Immature natural killer cell (primary cell): ENCODE data around the gene TMEM187. TPM values are rescaled to one million over a fixed set of nuclear protein-coding genes. Genes with fewer than 3 reads are reported as not detected.

Experiments
- DNase-seq, 3 donors: peaks; one replicate each; pipeline ENCODE4 v3.0.0; 2022; ENCODE audit warnings: mixed read lengths in 1 of 3
- H3K27ac Mint-ChIP-seq, 6 donors: one replicate each; pipeline ENCODE4 v1.8.0; 2020; ENCODE audit warnings: mixed read lengths in 6 of 6, mild to moderate bottlenecking in 5 of 6, inconsistent platforms in 4 of 6, moderate library complexity in 3 of 6
- H3K27me3 Mint-ChIP-seq, 3 donors: one replicate each; pipeline ENCODE4 v1.8.0; 2020 to 2021; ENCODE audit warnings: low read depth in 3 of 3, mild to moderate bottlenecking in 3 of 3, mixed read lengths in 3 of 3, moderate library complexity in 3 of 3, inconsistent platforms in 1 of 3
- H3K36me3 Mint-ChIP-seq, 3 donors: one replicate each; pipeline ENCODE4 v1.8.0; 2020; ENCODE audit warnings: mixed read lengths in 3 of 3, inconsistent platforms in 2 of 3, mild to moderate bottlenecking in 2 of 3
- H3K4me1 Mint-ChIP-seq, 2 donors: one replicate each; pipeline ENCODE4 v1.8.0; 2020; ENCODE audit warnings: inconsistent platforms in 2 of 2, mild to moderate bottlenecking in 2 of 2, mixed read lengths in 2 of 2, moderate library complexity in 1 of 2
- H3K4me3 Mint-ChIP-seq, 5 donors: one replicate each; pipeline ENCODE4 v1.8.0; 2020; ENCODE audit warnings: mild to moderate bottlenecking in 5 of 5, mixed read lengths in 5 of 5, inconsistent platforms in 3 of 5, moderate library complexity in 3 of 5
- H3K9me3 Mint-ChIP-seq, 6 donors: one replicate each; pipeline ENCODE4 v1.8.0; 2020; ENCODE audit warnings: mild to moderate bottlenecking in 6 of 6, mixed read lengths in 6 of 6, inconsistent platforms in 4 of 6, moderate library complexity in 3 of 6
- polyA plus RNA-seq, 3 donors: library from polyadenylated mRNA; unstranded; fragments of 300-500 nt; fragmentation: Illumina TruSeq; gene quantifications; one replicate each; pipeline ENCODE4 v1.2.3, GENCODE V29; 2021

Gene TMEM187
- polyA plus RNA-seq, 3 donors from 2014 or later: 4.1 to 17.5 (median 5.2) TPM

GRCh38 chrX:153930011-153930910 is 42.3 kb upstream of the TMEM187 start:
- peak overlapping the region in 1 of 5 donors; percentile 18 for H3K4me3 Mint-ChIP-seq
- no peak for DNase-seq
- peaks cover 0 to 3% (median 3%) of the 10 kb centered on the region in 3 donors for H3K36me3 Mint-ChIP-seq
- peaks cover 0 to 1% (median 0%) of the 10 kb centered on the region in 6 donors for H3K9me3 Mint-ChIP-seq
- peaks cover 16 to 19% (median 17%) of the 10 kb centered on the region in 3 donors for H3K27me3 Mint-ChIP-seq
- H3K27ac Mint-ChIP-seq: peak overlapping the region in 3 of 6 donors; percentile 23 to 57 (median 44)
- H3K4me1 Mint-ChIP-seq: peaks cover 39 to 42% of the 10 kb centered on the region in 2 donors

GRCh38 chrX:153931151-153931550 is 41.4 kb upstream of the TMEM187 start:
- Mint-ChIP-seq H3K9me3 (no peaks in the 10 kb centered on the region), H3K4me3 (peak overlapping the region in 1 of 5 donors; percentile 12), H3K27ac (peak overlapping the region in 5 of 6 donors; percentile 11 to 72 (median 34)), H3K4me1 (peaks cover 36 to 39% of the 10 kb centered on the region in 2 donors), H3K27me3 (peaks cover 11 to 17% (median 12%) of the 10 kb centered on the region in 3 donors), H3K36me3 (peaks cover 0 to 3% (median 3%) of the 10 kb centered on the region in 3 donors)
- no peak for DNase-seq

GRCh38 chrX:153931748-153932147 is 40.8 kb upstream of the TMEM187 start:
- Mint-ChIP-seq H3K4me1 (peaks cover 34 to 36% of the 10 kb centered on the region in 2 donors), H3K4me3 (no peak overlapping the region), H3K36me3 (peaks cover 0 to 3% (median 3%) of the 10 kb centered on the region in 3 donors), H3K9me3 (no peaks in the 10 kb centered on the region), H3K27ac (peak overlapping the region in 4 of 6 donors; percentile 16 to 72 (median 51)), H3K27me3 (peaks cover 9 to 16% (median 9%) of the 10 kb centered on the region in 3 donors)
- DNase-seq: no peak

GRCh38 chrX:153932220-153932915 is 40.2 kb upstream of the TMEM187 start:
- Mint-ChIP-seq H3K27ac (no peak overlapping the region), H3K36me3 (peaks cover 0 to 3% (median 3%) of the 10 kb centered on the region in 3 donors), H3K4me3 (no peak overlapping the region), H3K4me1 (peaks cover 28 to 30% of the 10 kb centered on the region in 2 donors), H3K9me3 (no peaks in the 10 kb centered on the region), H3K27me3 (peaks cover 4 to 12% (median 5%) of the 10 kb centered on the region in 3 donors)
- no peak for DNase-seq

- peaks cover 0 to 3% (median 3%) of the 10 kb centered on the region in 3 donors for H3K36me3 Mint-ChIP-seq
- peak overlapping the region in 5 of 6 donors; percentile 67 to 83 (median 80) for H3K27ac Mint-ChIP-seq
- no peaks in the 10 kb centered on the region for H3K9me3 Mint-ChIP-seq
Observed at GRCh38 chrX:153933748-153934147, 38.8 kb upstream of the TMEM187 start.

GRCh38 chrX:153934148-153934761 is 38.3 kb upstream of the TMEM187 start:
- Mint-ChIP-seq H3K9me3 (no peaks in the 10 kb centered on the region), H3K36me3 (peaks cover 0 to 3% (median 3%) of the 10 kb centered on the region in 3 donors), H3K27ac (peak overlapping the region in 5 of 6 donors; percentile 67 to 83 (median 80)), H3K4me1 (peaks cover 11 to 17% of the 10 kb centered on the region in 2 donors), H3K4me3 (peak overlapping the region; percentile 82 to 88 (median 85)), H3K27me3 (peaks cover 0 to 6% (median 0%) of the 10 kb centered on the region in 3 donors)
- DNase-seq: no peak

More at GRCh38 chrX:153933748-153934147, 38.8 kb upstream of the TMEM187 start:
- Mint-ChIP-seq H3K4me3 (peak overlapping the region; percentile 82 to 88 (median 85)), H3K4me1 (peaks cover 16 to 21% of the 10 kb centered on the region in 2 donors), H3K27me3 (peaks cover 0 to 6% (median 0%) of the 10 kb centered on the region in 3 donors)
- no peak for DNase-seq

- H3K4me3 Mint-ChIP-seq: peak within 1 kb of the TSS; percentile 82 to 88 (median 85)
- peaks cover 0 to 3% (median 3%) of the 10 kb centered on the region in 3 donors for H3K36me3 Mint-ChIP-seq
- peak within 1 kb of the TSS in 5 of 6 donors; percentile 67 to 83 (median 80) for H3K27ac Mint-ChIP-seq
- peaks cover 0 to 9% (median 0%) of the 10 kb centered on the region in 3 donors for H3K27me3 Mint-ChIP-seq
- peak; percentile 70 to 79 (median 77) for DNase-seq
- H3K9me3 Mint-ChIP-seq: no peaks in the 10 kb centered on the region
- H3K4me1 Mint-ChIP-seq: peaks cover 9 to 16% of the 10 kb centered on the region in 2 donors
Observed at GRCh38 chrX:153934762-153935325, 37.7 kb upstream of the TMEM187 start, which contains the start of gene NAA10. Gene NAA10, minus strand, starts transcription at chrX:153935037. Its CDS starts 133 bp downstream, at chrX:153934904.

GRCh38 chrX:153935326-153935851 is 37.2 kb upstream of the TMEM187 start:
- Mint-ChIP-seq H3K27ac (peak overlapping the region in 4 of 6 donors; percentile 50 to 66 (median 60)), H3K4me3 (peak overlapping the region; percentile 33 to 74 (median 73)), H3K4me1 (peaks cover 9 to 16% of the 10 kb centered on the region in 2 donors), H3K27me3 (peaks cover 0 to 10% (median 0%) of the 10 kb centered on the region in 3 donors), H3K9me3 (no peaks in the 10 kb centered on the region), H3K36me3 (peaks cover 0 to 3% (median 3%) of the 10 kb centered on the region in 3 donors)
- DNase-seq: no peak

- Mint-ChIP-seq H3K4me1 (peaks cover 14 to 20% of the 10 kb centered on the region in 2 donors), H3K4me3 (no peak overlapping the region)
Observed at GRCh38 chrX:153937056-153937455, 35.5 kb upstream of the TMEM187 start.

GRCh38 chrX:153938226-153938786 is 34.2 kb upstream of the TMEM187 start:
- Mint-ChIP-seq H3K27ac (no peak overlapping the region), H3K4me1 (peaks cover 14 to 20% of the 10 kb centered on the region in 2 donors), H3K9me3 (no peaks in the 10 kb centered on the region), H3K36me3 (no peaks in the 10 kb centered on the region), H3K4me3 (no peak overlapping the region), H3K27me3 (peaks cover 0 to 8% (median 0%) of the 10 kb centered on the region in 3 donors)
- no peak for DNase-seq

More at GRCh38 chrX:153937056-153937455, 35.5 kb upstream of the TMEM187 start:
- Mint-ChIP-seq H3K36me3 (no peaks in the 10 kb centered on the region), H3K27ac (peak overlapping the region in 1 of 6 donors; percentile 62), H3K9me3 (no peaks in the 10 kb centered on the region), H3K27me3 (peaks cover 0 to 8% (median 0%) of the 10 kb centered on the region in 3 donors)
- DNase-seq: no peak

- no peak for DNase-seq
- Mint-ChIP-seq H3K36me3 (no peaks in the 10 kb centered on the region), H3K27ac (no peak overlapping the region), H3K4me3 (no peak overlapping the region), H3K27me3 (peaks cover 0 to 7% (median 0%) of the 10 kb centered on the region in 3 donors), H3K4me1 (peaks cover 5 to 15% of the 10 kb centered on the region in 2 donors), H3K9me3 (no peaks in the 10 kb centered on the region)
Observed at GRCh38 chrX:153939573-153939972, 33.0 kb upstream of the TMEM187 start.
